Pancreas (tissue), 10 donors: Measurements from ENCODE around the gene SUPT4H1. TPM values are rescaled to one million over a fixed set of nuclear protein-coding genes. Genes with fewer than 3 reads are reported as not detected.
A peak's percentile ranks its signal among the peaks of the same experiment; 100 is the strongest.

Experiments used
- ATAC-seq, 4 donors: fragments of 200-7000 bp; cut with Tn5 transposase; one replicate each; pipeline versions ENCODE4 v1.8.0 to v1.9.1; 2020; ENCODE audit warnings: mild to moderate bottlenecking in 4 of 4, moderate library complexity in 4 of 4
- DNase-seq, 6 donors: peaks; one replicate each; pipeline ENCODE4 v3.0.0-alpha.2; 2020
- FAIRE-seq: peaks from 2 replicates; lab custom pipeline; 2012; peaks lifted over from hg19 to GRCh38; lab: Jason Lieb, UNC
- H3K27ac ChIP-seq, 4 donors: fragments of 200-600 bp; sonication (generic); 1 replicate in 3 of 4; 2 replicates in 1 of 4; pipeline versions ENCODE4 v1.5.0 to v1.8.0; 2020
- H3K27me3 ChIP-seq, 4 donors: fragments of 200-600 bp; one replicate each; pipeline ENCODE4 v1.8.0; 2021
- H3K36me3 ChIP-seq, 3 donors: fragments of 200-600 bp; sonication (generic) in 1 of 3; one replicate each; pipeline versions ENCODE4 v1.5.0 to v1.8.0; 2020 to 2021
- H3K4me1 ChIP-seq, 3 donors: fragments of 200-600 bp; one replicate each; pipeline ENCODE4 v1.8.0; 2021
- H3K4me3 ChIP-seq, 4 donors: fragments of 200-600 bp; sonication (generic) in 2 of 4; one replicate each; pipeline versions ENCODE4 v1.5.0 to v1.8.0; 2020 to 2021
- H3K9me3 ChIP-seq, 4 donors: fragments of 200-600 bp; one replicate each; pipeline ENCODE4 v1.8.0; 2021
- CTCF ChIP-seq, 4 donors: fragments of 200-600 bp; sonication (generic) in 3 of 4; IDR thresholded peaks; one replicate each; pipeline versions ENCODE4 v1.5.0 to v1.8.0; 2021; ENCODE audit warnings: antibody characterized with exemption in 4 of 4
- WGBS, 2 donors: extraction: QIAGEN DNeasy Blood & Tissue Kit; methylation state at CpG; one replicate each; pipeline ENCODE4 v1.1.7; 2013; 5-methylcytosine and 5-hydroxymethylcytosine counted together
- intact Hi-C, 3 donors: fragments of 100-400 bp; cut with DNase I; formaldehyde crosslinking; loops; one replicate each; pipeline versions ENCODE4 v1.11.1 to v1.14.2; 2022
- polyA plus RNA-seq, 2 donors: library from polyadenylated mRNA; stranded (reverse); fragments of 200-250 nt; gene quantifications; one replicate each; pipeline ENCODE4 v1.2.3, GENCODE V29; 2013
- total RNA-seq, 6 donors: library from RNA; stranded (reverse); fragmentation: NEBNext Ultra II Directional in 4 of 6; extraction: Animal tissue kit (Norgen Biotek cat#: 25700) in 4 of 6; gene quantifications; one replicate each; pipeline versions ENCODE4 v1.2.1 to v1.2.4, GENCODE V29; 2021 to 2023
- donor health status: healthy with polysubstance abuse.
- donor health status: DM: no; HTN: no; CAD: no; lungs with moderate emphysema.
- donor health status: DM: no; HTN: no; CAD: no.
- donor health status: control.
- donor health status: control.
- donor health status: Bipolar disorder and iron deficiency.
- donor health status: DM: yes; HTN: yes; CAD: no.
- donor health status: DM: no; HTN: no; CAD: no.
- donor health status: DM: no; HTN: no; CAD: no.
- donor health status: DM: yes; HTN: yes; CAD: no.

Gene SUPT4H1
- total and polyA plus RNA-seq, 8 donors, result 14.1 to 43.7 (median 27.1) TPM

- FAIRE-seq (no peak), ATAC-seq (peak in 3 of 4 donors; percentile 3 to 4 (median 3)), DNase-seq (no peak)
- WGBS, 2 donors, result 66 to 78% methylated on average over 2 of the region's 2 CpGs
- H3K4me3 ChIP-seq, result no peak overlapping the region
- H3K36me3 ChIP-seq, result no peaks in the 10 kb centered on the region
- no peak for TF ChIP-seq CTCF (IDR thresholded peaks at IDR 0.05)
- H3K9me3 ChIP-seq, result no peaks in the 10 kb centered on the region
- H3K4me1 ChIP-seq, result peaks cover 17 to 38% (median 33%) of the 10 kb centered on the region in 3 donors
- H3K27ac ChIP-seq, result peak overlapping the region in 2 of 4 donors; percentile 42 to 60
- H3K27me3 ChIP-seq, result no peaks in the 10 kb centered on the region
- intact Hi-C loops, result no loop called here
Measured at GRCh38 chr17:58390884-58391283, 38.9 kb upstream of the SUPT4H1 start.

- no peak for ATAC-seq
- no peak for TF ChIP-seq CTCF (IDR thresholded peaks at IDR 0.05)
- H3K36me3 ChIP-seq, result no peaks in the 10 kb centered on the region
- no peak overlapping the region for H3K27ac ChIP-seq
- DNase-seq, result no peak
- intact Hi-C loops, result no loop called here
- peaks cover 22 to 58% (median 46%) of the 10 kb centered on the region in 3 donors for H3K4me1 ChIP-seq
- no peaks in the 10 kb centered on the region for H3K27me3 ChIP-seq
- FAIRE-seq, result no peak
- no peak overlapping the region for H3K4me3 ChIP-seq
- WGBS, 2 donors, result 69 to 75% methylated on average over 3 of the region's 3 CpGs
- H3K9me3 ChIP-seq, result no peaks in the 10 kb centered on the region
Measured at GRCh38 chr17:58388302-58389190, 36.5 kb upstream of the SUPT4H1 start.

- DNase-seq (no peak), FAIRE-seq (no peak), ATAC-seq (peak in 1 of 4 donors; percentile 15)
- WGBS, 2 donors, result 53 to 66% methylated on average over 1 of the region's 1 CpG
- Histone ChIP-seq H3K9me3 (no peaks in the 10 kb centered on the region), H3K27ac (no peak overlapping the region), H3K27me3 (no peaks in the 10 kb centered on the region), H3K4me3 (no peak overlapping the region), H3K4me1 (peaks cover 29 to 66% (median 53%) of the 10 kb centered on the region in 3 donors), H3K36me3 (no peaks in the 10 kb centered on the region)
- TF ChIP-seq CTCF (IDR thresholded peaks at IDR 0.05), result no peak
- intact Hi-C loops, result no loop called here
Measured at GRCh38 chr17:58387834-58388233, 35.8 kb upstream of the SUPT4H1 start.

GRCh38 chr17:58386708-58387107 lies 34.7 kb upstream of the SUPT4H1 start:
- Histone ChIP-seq H3K27ac (no peak overlapping the region), H3K9me3 (no peaks in the 10 kb centered on the region), H3K27me3 (no peaks in the 10 kb centered on the region), H3K4me3 (no peak overlapping the region), H3K4me1 (peaks cover 32 to 68% (median 59%) of the 10 kb centered on the region in 3 donors), H3K36me3 (no peaks in the 10 kb centered on the region)
- no peak for DNase-seq
- TF ChIP-seq CTCF (IDR thresholded peaks at IDR 0.05), result no peak
- ATAC-seq, result no peak
- no peak for FAIRE-seq
- WGBS, 2 donors, result 89 to 93% methylated on average over 3 of the region's 3 CpGs
- intact Hi-C loops, result no loop called here
